K562 (cell line): ENCODE measurements around the gene TTLL3. TPM values are rescaled to one million over a fixed set of nuclear protein-coding genes. Genes with fewer than 3 reads are reported as not detected.
A peak's percentile ranks its signal among the peaks of the same experiment; 100 is the strongest.

ENCODE experiments used
- CBX3 ChIP-seq, 2 experiments: IDR thresholded peaks; 1 replicate in 1 of 2; 2 replicates in 1 of 2; pipeline ENCODE4 v1.6.1; 2012; ENCODE audit warnings: inconsistent platforms in 2 of 2, low read length in 2 of 2, borderline replicate concordance in 1 of 2, control low read depth in 1 of 2
- CHD7 ChIP-seq: fragments of 200-600 bp; sonication (generic); IDR thresholded peaks from one replicate; pipeline ENCODE4 v1.6.1; 2012; ENCODE audit warnings: mild to moderate bottlenecking, low read depth, low read length, inconsistent platforms
- CSDE1 ChIP-seq, 2 experiments: fragments of 450-650 bp; IDR thresholded peaks; 2 replicates each; pipeline ENCODE4 v1.6.1; 2016; ENCODE audit warnings: mild to moderate bottlenecking in 1 of 2
- E4F1 ChIP-seq: fragments of 250-450 bp; sonication (Bioruptor Pico); IDR thresholded peaks from 2 replicates; pipeline ENCODE4 v1.5.0; 2021; ENCODE audit warnings: mild to moderate bottlenecking, borderline replicate concordance
- FOXJ3 ChIP-seq: sonication (generic); formaldehyde crosslinking; IDR thresholded peaks from 2 replicates; pipeline ENCODE4 v1.4.0; 2020; ENCODE audit warnings: mild to moderate bottlenecking, missing genetic modification reagents
- PHB2 ChIP-seq: fragments of 450-650 bp; IDR thresholded peaks from 2 replicates; pipeline ENCODE4 v1.6.1; 2017; ENCODE audit warnings: low read depth
- PREB ChIP-seq: sonication (generic); formaldehyde crosslinking; IDR thresholded peaks from 2 replicates; pipeline ENCODE4 v1.8.1; 2023; ENCODE audit warnings: mild to moderate bottlenecking, missing genetic modification reagents
- RBM39 ChIP-seq: fragments of 200-400 bp; formaldehyde crosslinking; optimal IDR thresholded peaks from 2 replicates; pipeline ENCODE3; 2018; ENCODE audit warnings: low read depth, low read length
- SIN3A ChIP-seq, 2 experiments: fragments of 150-350 bp in 1 of 2; IDR thresholded peaks; 2 replicates each; pipeline ENCODE4 v1.6.1; 2011 to 2016; ENCODE audit warnings: borderline replicate concordance in 2 of 2, low read depth in 2 of 2, low read length in 2 of 2, mild to moderate bottlenecking in 2 of 2, moderate library complexity in 2 of 2; ENCODE audit not compliant: control insufficient read depth in 1 of 2
- STAT5B ChIP-seq: fragments of 250-450 bp; sonication (Bioruptor Pico); IDR thresholded peaks from 2 replicates; pipeline ENCODE4 v1.8.0; 2021; ENCODE audit warnings: mild to moderate bottlenecking, inconsistent platforms
- ZNF76 ChIP-seq: fragments of 250-450 bp; sonication (Bioruptor Pico); IDR thresholded peaks from 2 replicates; pipeline ENCODE4 v1.4.0; 2020; ENCODE audit warnings: mild to moderate bottlenecking, moderate library complexity, borderline replicate concordance
- ZNF77 ChIP-seq: fragments of 250-450 bp; sonication (Bioruptor Pico); IDR thresholded peaks from 2 replicates; pipeline ENCODE4 v1.5.0; 2020
- polyA plus RNA-seq, 8 experiments: library from polyadenylated mRNA; depleted of rRNA in 4 of 8; stranded (reverse) in 5 of 8; unstranded in 3 of 8; fragments of >200 nt; fragmentation: Nextera tagmentation in 2 of 8; fragmentation: Illumina TruSeq in 1 of 8; extraction: Ambion mirVana in 2 of 8; extraction: Trizol in 1 of 8; gene quantifications; 2 replicates each; pipeline versions ENCODE4 v1.2.1 to v1.2.3, GENCODE V29; 2011 to 2014; ENCODE audit warnings: inconsistent platforms in 1 of 8, missing spikeins in 1 of 8
- total RNA-seq, 7 experiments: library from RNA; depleted of rRNA in 6 of 7; stranded (reverse); fragments of >200 nt in 6 of 7; fragmentation: Illumina TruSeq in 2 of 7; extraction: Trizol in 2 of 7; gene quantifications; 2 replicates each; pipeline versions ENCODE4 v1.2.1 to v1.2.3, GENCODE V29; 2011 to 2021; ENCODE audit warnings: low replicate concordance in 1 of 7

TTLL3 gene
- total and polyA plus RNA-seq, 9 of the 15 experiments (the other 6 are each of a cell fraction or from before 2014, with no cell fraction given) = 8.9 to 106 (median 33.2) TPM

GRCh38 chr3:9792405-9793160 is 17.5 kb upstream of the TTLL3 start, which contains the start of the genes ARPC4 and TADA3 (continued):
- TF ChIP-seq CHD7 (no peak), E4F1 (no peak), STAT5B (CRISPR knock-in tag) (no peak), RBM39 (no peak), PREB (no peak), SIN3A (IDR thresholded peaks at IDR 0.05; ENCODE audit: borderline replicate concordance in 2 of 2, control insufficient read depth in 1 of 2, low read depth in 2 of 2, low read length in 2 of 2) (peak; percentile 76 to 89; a peak in 2 of 4 replicates), CSDE1 (IDR thresholded peaks at IDR 0.05) (no peak), ZNF76 (CRISPR knock-in tag) (0 out of 2 replicates have a peak, but pooled peaks have one; percentile 16), CBX3 (IDR thresholded peaks at IDR 0.05; ENCODE audit: borderline replicate concordance in 1 of 2, low read length in 2 of 2) (0 out of 3 replicates have a peak, but pooled peaks of 1 of the 2 experiments have one; percentile 28), PHB2 (no peak; the same call in 1 of the 2 replicates), ZNF77 (CRISPR knock-in tag) (no peak), FOXJ3 (CRISPR knock-in tag) (no peak)
